HL-60/S4 treated with retinoic acid at 250 ng/mL for 4 days and 3 days (cell line): ENCODE measurements around the gene ENDOG.
"Not testable (repeated sequence)": the region's sequence is repeated elsewhere in the genome, so short reads cannot be mapped to it uniquely, and the experiment has no call there.

Experiments used
- in situ Hi-C: fragments of 300-500 bp; cut with MboI; formaldehyde crosslinking; loops from 2 replicates; pipeline ENCODE4 v1.7.0; 2022; ENCODE audit warnings: low sequenced_read_pairs

ENDOG gene

GRCh38 chr9:128858476-128858875 lies 40.2 kb downstream of the ENDOG start:
- in situ Hi-C loops = not testable (repeated sequence)

- in situ Hi-C loops = no loop called here
These were observed 42.6 kb downstream of the ENDOG start for GRCh38 chr9:128860937-128861336.

GRCh38 chr9:128861501-128861900 lies 43.2 kb downstream of the ENDOG start:
- in situ Hi-C loops = no loop called here

- in situ Hi-C loops = no loop called here
These were observed 44.1 kb downstream of the ENDOG start for GRCh38 chr9:128862401-128862851.

- in situ Hi-C loops = no loop called here
These were observed 45.3 kb downstream of the ENDOG start for GRCh38 chr9:128863647-128864046.

- in situ Hi-C loops = no loop called here
These were observed 52.0 kb downstream of the ENDOG start for GRCh38 chr9:128870128-128870940.

- in situ Hi-C loops = not testable (repeated sequence)
These were observed 52.6 kb downstream of the ENDOG start for GRCh38 chr9:128870941-128871265.
